ENCODE data around the gene KRT75. TPM values are rescaled to one million over a fixed set of nuclear protein-coding genes. Genes with fewer than 3 reads are reported as not detected.

The KRT75 gene
- total RNA-seq, 1 experiment from 2014 or later, result not detected

DNA sequence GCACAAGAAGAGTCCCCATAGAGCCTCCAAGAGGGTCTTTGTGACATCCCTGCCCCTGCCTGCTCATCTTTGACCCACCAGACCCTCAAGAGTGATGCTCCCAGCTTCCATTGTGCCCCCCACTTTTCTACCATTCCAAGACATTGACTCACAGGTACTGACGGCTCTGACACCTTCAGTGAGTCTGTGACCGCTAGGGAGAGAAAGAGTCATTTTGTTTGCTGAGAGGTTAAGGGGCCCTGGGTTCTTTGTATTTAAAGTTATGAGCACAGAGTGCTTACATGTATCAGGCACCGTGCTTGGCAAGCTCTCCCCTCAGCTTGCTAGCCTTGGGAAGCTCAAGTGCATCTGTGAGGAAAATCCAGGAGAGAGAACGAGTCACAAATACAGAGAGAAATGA is 21.0 kb downstream of the KRT75 start (continued):
- TF ChIP-seq, protein P1, sequence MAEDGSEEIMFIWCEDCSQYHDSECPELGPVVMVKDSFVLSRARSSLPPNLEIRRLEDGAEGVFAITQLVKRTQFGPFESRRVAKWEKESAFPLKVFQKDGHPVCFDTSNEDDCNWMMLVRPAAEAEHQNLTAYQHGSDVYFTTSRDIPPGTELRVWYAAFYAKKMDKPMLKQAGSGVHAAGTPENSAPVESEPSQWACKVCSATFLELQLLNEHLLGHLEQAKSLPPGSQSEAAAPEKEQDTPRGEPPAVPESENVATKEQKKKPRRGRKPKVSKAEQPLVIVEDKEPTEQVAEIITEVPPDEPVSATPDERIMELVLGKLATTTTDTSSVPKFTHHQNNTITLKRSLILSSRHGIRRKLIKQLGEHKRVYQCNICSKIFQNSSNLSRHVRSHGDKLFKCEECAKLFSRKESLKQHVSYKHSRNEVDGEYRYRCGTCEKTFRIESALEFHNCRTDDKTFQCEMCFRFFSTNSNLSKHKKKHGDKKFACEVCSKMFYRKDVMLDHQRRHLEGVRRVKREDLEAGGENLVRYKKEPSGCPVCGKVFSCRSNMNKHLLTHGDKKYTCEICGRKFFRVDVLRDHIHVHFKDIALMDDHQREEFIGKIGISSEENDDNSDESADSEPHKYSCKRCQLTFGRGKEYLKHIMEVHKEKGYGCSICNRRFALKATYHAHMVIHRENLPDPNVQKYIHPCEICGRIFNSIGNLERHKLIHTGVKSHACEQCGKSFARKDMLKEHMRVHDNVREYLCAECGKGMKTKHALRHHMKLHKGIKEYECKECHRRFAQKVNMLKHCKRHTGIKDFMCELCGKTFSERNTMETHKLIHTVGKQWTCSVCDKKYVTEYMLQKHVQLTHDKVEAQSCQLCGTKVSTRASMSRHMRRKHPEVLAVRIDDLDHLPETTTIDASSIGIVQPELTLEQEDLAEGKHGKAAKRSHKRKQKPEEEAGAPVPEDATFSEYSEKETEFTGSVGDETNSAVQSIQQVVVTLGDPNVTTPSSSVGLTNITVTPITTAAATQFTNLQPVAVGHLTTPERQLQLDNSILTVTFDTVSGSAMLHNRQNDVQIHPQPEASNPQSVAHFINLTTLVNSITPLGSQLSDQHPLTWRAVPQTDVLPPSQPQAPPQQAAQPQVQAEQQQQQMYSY (CRISPR knock-in tag; IDR thresholded peaks at IDR 0.05), result no peak
- TF ChIP-seq TCF7 (CRISPR knock-in tag; IDR thresholded peaks at IDR 0.05; ENCODE audit: low read depth) (no peak), NFYB (CRISPR knock-in tag; conservative IDR thresholded peaks at IDR 0.05; ENCODE audit: low read depth) (no peak), ZNF232 (CRISPR knock-in tag; IDR thresholded peaks at IDR 0.05) (no peak), TP53 (CRISPR knock-in tag; IDR thresholded peaks at IDR 0.05) (no peak)
- TF ChIP-seq, protein P2, sequence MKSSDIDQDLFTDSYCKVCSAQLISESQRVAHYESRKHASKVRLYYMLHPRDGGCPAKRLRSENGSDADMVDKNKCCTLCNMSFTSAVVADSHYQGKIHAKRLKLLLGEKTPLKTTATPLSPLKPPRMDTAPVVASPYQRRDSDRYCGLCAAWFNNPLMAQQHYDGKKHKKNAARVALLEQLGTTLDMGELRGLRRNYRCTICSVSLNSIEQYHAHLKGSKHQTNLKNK (CRISPR knock-in tag; IDR thresholded peaks at IDR 0.05), result no peak

DNA sequence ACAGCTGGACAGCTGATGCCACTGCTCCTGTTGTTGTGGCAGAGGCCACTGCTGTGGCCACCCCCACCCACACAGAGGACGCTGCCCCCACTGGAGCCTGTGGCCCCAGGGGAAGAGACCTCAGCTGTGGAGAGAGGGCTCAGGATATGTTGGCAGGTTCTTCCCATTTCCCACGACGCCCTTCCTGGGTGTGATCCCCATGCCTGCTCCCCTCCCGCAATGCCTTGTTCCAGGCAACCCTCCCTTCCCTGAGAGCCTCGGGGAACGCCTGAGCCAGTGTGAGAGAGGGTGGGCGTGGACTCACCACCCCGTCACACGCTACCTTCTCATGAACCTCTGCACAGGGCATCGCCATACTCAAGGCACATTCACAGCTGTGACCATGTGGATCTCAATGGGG is 22.4 kb downstream of the KRT75 start:
- ATAC-seq, result no peak
- POLR2A ChIA-PET, result no interaction called here

More for the DNA sequence above, 22.4 kb downstream of the KRT75 start:
- H3K9me3 Mint-ChIP-seq, result peaks cover 15% of the 10 kb centered on the region
- no peak for DNase-seq (ENCODE audit: low spot score)
- no peak overlapping the region for H3K4me3 Mint-ChIP-seq
- peaks cover 9% of the 10 kb centered on the region for H3K4me1 Mint-ChIP-seq
- CTCF ChIA-PET, result interaction anchor here (3.5 to 5.4 kb wide), 2 partner anchors 16 to 17 kb away, joined by 26 to 35 read pairs; no protein-coding TSS in a partner anchor
- TF ChIP-seq ZNF121 (CRISPR knock-in tag; IDR thresholded peaks at IDR 0.05) (no peak), CREM (CRISPR knock-in tag; IDR thresholded peaks at IDR 0.05) (no peak), NR3C1 (CRISPR knock-in tag; conservative IDR thresholded peaks at IDR 0.05; ENCODE audit: low read depth) (no peak), JUN (CRISPR knock-in tag; IDR thresholded peaks at IDR 0.05) (no peak), ZNF263 (CRISPR knock-in tag; IDR thresholded peaks at IDR 0.05; ENCODE audit: low read depth) (no peak), ZNF232 (CRISPR knock-in tag; IDR thresholded peaks at IDR 0.05) (no peak)
- TF ChIP-seq, protein P3, sequence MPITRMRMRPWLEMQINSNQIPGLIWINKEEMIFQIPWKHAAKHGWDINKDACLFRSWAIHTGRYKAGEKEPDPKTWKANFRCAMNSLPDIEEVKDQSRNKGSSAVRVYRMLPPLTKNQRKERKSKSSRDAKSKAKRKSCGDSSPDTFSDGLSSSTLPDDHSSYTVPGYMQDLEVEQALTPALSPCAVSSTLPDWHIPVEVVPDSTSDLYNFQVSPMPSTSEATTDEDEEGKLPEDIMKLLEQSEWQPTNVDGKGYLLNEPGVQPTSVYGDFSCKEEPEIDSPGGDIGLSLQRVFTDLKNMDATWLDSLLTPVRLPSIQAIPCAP (CRISPR knock-in tag; IDR thresholded peaks at IDR 0.05), result no peak
- TF ChIP-seq, protein P1 (CRISPR knock-in tag; IDR thresholded peaks at IDR 0.05), result no peak
- TF ChIP-seq, protein P4, sequence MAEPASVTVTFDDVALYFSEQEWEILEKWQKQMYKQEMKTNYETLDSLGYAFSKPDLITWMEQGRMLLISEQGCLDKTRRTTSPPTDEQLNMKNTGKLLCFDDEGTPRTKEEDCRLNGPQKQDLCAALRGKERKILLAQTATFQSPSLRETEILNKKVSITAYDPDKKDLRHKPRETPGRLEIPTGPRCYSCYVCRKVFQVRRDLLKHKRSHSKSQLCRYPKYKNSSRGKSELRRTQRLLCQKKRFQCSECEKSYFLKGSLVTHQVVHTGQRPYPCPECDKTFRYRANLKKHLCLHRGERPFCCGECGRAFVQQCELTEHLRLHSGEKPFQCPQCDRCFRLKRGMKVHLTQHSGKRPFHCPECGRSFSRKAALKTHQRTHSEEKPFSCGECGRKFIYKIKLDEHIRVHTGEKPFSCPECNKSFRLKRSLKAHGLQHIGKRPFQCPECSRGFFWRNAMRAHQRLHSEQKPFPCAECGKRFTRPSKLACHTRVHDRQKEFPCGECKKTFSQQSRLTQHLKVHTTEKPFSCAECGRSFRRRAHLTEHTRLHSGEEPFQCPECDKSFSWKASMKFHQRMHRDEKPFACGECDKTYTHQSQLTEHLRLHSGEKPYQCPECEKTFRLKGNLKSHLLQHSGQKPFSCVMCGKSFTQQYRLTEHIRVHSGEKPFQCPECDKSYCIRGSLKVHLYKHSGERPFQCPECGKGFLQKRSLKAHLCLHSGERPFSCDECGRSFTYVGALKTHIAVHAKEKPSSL (CRISPR knock-in tag; conservative IDR thresholded peaks at IDR 0.05), result no peak
- TF ChIP-seq, protein P5, sequence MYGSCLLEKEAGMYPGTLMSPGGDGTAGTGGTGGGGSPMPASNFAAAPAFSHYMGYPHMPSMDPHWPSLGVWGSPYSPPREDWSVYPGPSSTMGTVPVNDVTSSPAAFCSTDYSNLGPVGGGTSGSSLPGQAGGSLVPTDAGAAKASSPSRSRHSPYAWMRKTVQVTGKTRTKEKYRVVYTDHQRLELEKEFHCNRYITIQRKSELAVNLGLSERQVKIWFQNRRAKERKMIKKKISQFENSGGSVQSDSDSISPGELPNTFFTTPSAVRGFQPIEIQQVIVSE (CRISPR knock-in tag; IDR thresholded peaks at IDR 0.05; ENCODE audit: borderline replicate concordance), result no peak
- TF ChIP-seq, protein P6, sequence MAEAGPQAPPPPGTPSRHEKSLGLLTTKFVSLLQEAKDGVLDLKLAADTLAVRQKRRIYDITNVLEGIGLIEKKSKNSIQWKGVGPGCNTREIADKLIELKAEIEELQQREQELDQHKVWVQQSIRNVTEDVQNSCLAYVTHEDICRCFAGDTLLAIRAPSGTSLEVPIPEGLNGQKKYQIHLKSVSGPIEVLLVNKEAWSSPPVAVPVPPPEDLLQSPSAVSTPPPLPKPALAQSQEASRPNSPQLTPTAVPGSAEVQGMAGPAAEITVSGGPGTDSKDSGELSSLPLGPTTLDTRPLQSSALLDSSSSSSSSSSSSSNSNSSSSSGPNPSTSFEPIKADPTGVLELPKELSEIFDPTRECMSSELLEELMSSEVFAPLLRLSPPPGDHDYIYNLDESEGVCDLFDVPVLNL (CRISPR knock-in tag; IDR thresholded peaks at IDR 0.05; ENCODE audit: borderline replicate concordance, low read depth), result no peak
- TF ChIP-seq, protein P7, sequence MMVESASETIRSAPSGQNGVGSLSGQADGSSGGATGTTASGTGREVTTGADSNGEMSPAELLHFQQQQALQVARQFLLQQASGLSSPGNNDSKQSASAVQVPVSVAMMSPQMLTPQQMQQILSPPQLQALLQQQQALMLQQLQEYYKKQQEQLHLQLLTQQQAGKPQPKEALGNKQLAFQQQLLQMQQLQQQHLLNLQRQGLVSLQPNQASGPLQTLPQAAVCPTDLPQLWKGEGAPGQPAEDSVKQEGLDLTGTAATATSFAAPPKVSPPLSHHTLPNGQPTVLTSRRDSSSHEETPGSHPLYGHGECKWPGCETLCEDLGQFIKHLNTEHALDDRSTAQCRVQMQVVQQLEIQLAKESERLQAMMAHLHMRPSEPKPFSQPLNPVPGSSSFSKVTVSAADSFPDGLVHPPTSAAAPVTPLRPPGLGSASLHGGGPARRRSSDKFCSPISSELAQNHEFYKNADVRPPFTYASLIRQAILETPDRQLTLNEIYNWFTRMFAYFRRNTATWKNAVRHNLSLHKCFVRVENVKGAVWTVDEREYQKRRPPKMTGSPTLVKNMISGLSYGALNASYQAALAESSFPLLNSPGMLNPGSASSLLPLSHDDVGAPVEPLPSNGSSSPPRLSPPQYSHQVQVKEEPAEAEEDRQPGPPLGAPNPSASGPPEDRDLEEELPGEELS (CRISPR knock-in tag; IDR thresholded peaks at IDR 0.05), result no peak
- no peak overlapping the region for H3K27ac Mint-ChIP-seq
- peaks cover 7% of the 10 kb centered on the region for H3K36me3 Mint-ChIP-seq
- no peaks in the 10 kb centered on the region for H3K27me3 Mint-ChIP-seq (ENCODE audit: low read depth)
